OCI-LY7 (cell line): Measurements from ENCODE around the gene TANC1. TPM values are rescaled to one million over a fixed set of nuclear protein-coding genes. Genes with fewer than 3 reads are reported as not detected.

Source experiments
- BruUV-seq: library from RNA; stranded (reverse); fragments of 400-500 nt; replicated peaks from 2 replicates; lab custom pipeline; 2021; lab: Mats Ljungman, UMichigan
- CTCF ChIA-PET: fragments of 300-600 bp; sonication (Branson Sonifier 250); formaldehyde crosslinking; loops from one replicate; lab custom pipeline; 2022; ENCODE audit warnings: antibody characterized with exemption; ENCODE audit not compliant: unreplicated experiment; lab: Charles Lee
- POLR2A ChIA-PET: fragments of 300-600 bp; sonication (Branson Sonifier 250); formaldehyde crosslinking; loops from one replicate; lab custom pipeline; 2022; ENCODE audit warnings: antibody characterized with exemption; lab: Charles Lee
- DNase-seq: peaks from one replicate; pipeline ENCODE4 v3.0.0-alpha.2; 2015; ENCODE audit warnings: low spot score
- H2AFZ ChIP-seq: fragments of 200-600 bp; sonication (generic), shearing (Covaris generic); 2 replicates; pipeline ENCODE4 v1.6.1; 2014; ENCODE audit warnings: mild to moderate bottlenecking, antibody characterized with exemption, low read length, moderate library complexity
- H3K27ac ChIP-seq: fragments of 200-600 bp; sonication (generic); 2 replicates; pipeline ENCODE4 v1.5.1; 2014; ENCODE audit warnings: mixed run types, low read depth, mild to moderate bottlenecking, moderate library complexity, low read length, inconsistent platforms; ENCODE audit not compliant: poor library complexity, severe bottlenecking
- H3K36me3 ChIP-seq: fragments of 200-600 bp; sonication (generic); 2 replicates; pipeline ENCODE4 v1.6.1; 2014; ENCODE audit warnings: mild to moderate bottlenecking, antibody characterized with exemption, low read length, moderate library complexity, mixed read lengths; ENCODE audit not compliant: insufficient read depth
- H3K4me1 ChIP-seq: fragments of 200-600 bp; sonication (generic); 2 replicates; pipeline ENCODE4 v1.5.1; 2014; ENCODE audit warnings: mild to moderate bottlenecking, low read length; ENCODE audit not compliant: insufficient read depth, poor library complexity, severe bottlenecking
- H3K4me2 ChIP-seq: fragments of 200-600 bp; sonication (generic); 2 replicates; pipeline ENCODE4 v1.6.1; 2014; ENCODE audit warnings: mild to moderate bottlenecking, low read length
- H3K4me3 ChIP-seq: fragments of 200-600 bp; sonication (generic); 2 replicates; pipeline ENCODE4 v1.5.1; 2014; ENCODE audit warnings: mild to moderate bottlenecking, low read depth, low read length; ENCODE audit not compliant: poor library complexity, severe bottlenecking
- H3K79me2 ChIP-seq: fragments of 200-600 bp; sonication (generic); 2 replicates; pipeline ENCODE4 v1.6.1; 2016; ENCODE audit warnings: low read depth, mild to moderate bottlenecking, low read length, moderate library complexity, mixed read lengths; ENCODE audit not compliant: insufficient read depth
- H3K9me2 ChIP-seq: fragments of 200-600 bp; sonication (generic); 2 replicates; pipeline ENCODE4 v1.6.1; 2016; ENCODE audit warnings: mild to moderate bottlenecking, low read length, mixed read lengths; ENCODE audit not compliant: insufficient read depth
- H3K9me3 ChIP-seq: fragments of 200-600 bp; sonication (generic); 2 replicates; pipeline ENCODE4 v1.6.1; 2014; ENCODE audit warnings: mild to moderate bottlenecking, mixed run types, low read length, mixed read lengths
- H4K20me1 ChIP-seq: fragments of 200-600 bp; sonication (generic); 2 replicates; pipeline ENCODE4 v1.6.1; 2014; ENCODE audit warnings: mild to moderate bottlenecking, antibody characterized with exemption, low read length, moderate library complexity, mixed read lengths; ENCODE audit not compliant: insufficient read depth
- CTCF ChIP-seq: fragments of 200-600 bp; sonication (generic); conservative IDR thresholded peaks from 2 replicates; pipeline ENCODE4 v1.5.1; 2014; ENCODE audit warnings: mild to moderate bottlenecking, antibody characterized with exemption, low read length, moderate library complexity, mixed read lengths
- EZH2phosphoT487 ChIP-seq: fragments of 200-600 bp; sonication (generic); IDR thresholded peaks from 2 replicates; pipeline ENCODE4 v1.6.1; 2018; ENCODE audit warnings: low read depth, borderline replicate concordance, mild to moderate bottlenecking, mixed run types, antibody characterized with exemption, low read length, moderate library complexity, mixed read lengths
- intact Hi-C: fragments of 100-400 bp; cut with micrococcal nuclease; formaldehyde crosslinking; loops from one replicate; pipeline ENCODE4 v1.10.0; 2022; ENCODE audit not compliant: unreplicated experiment
- total RNA-seq, 2 experiments: library from RNA; depleted of rRNA in 1 of 2; stranded (reverse); fragments of >200 nt in 1 of 2; shearing (Covaris generic) in 1 of 2; gene quantifications; 2 replicates each; pipeline ENCODE4 v1.2.3, GENCODE V29; 2014 to 2022

TANC1 gene
- total RNA-seq, 2 experiments from 2014 or later, result 0.04 TPM; not detected in 1

- TF ChIP-seq EZH2phosphoT487 (no peak), CTCF (no peak)
- Histone ChIP-seq H4K20me1 (no peaks in the 10 kb centered on the region), H3K27ac (no peak overlapping the region), H3K9me2 (no peaks in the 10 kb centered on the region), H3K4me1 (no peaks in the 10 kb centered on the region), H3K79me2 (no peaks in the 10 kb centered on the region), H2AFZ (no peak overlapping the region), H3K9me3 (no peaks in the 10 kb centered on the region), H3K4me2 (no peak overlapping the region), H3K4me3 (no peak overlapping the region), H3K36me3 (no peaks in the 10 kb centered on the region)
- ChIA-PET POLR2A (interaction anchor here (0.7 kb wide), 1 partner anchor 26 kb away, joined by 4 read pairs; no protein-coding TSS in a partner anchor), CTCF (no interaction called here)
- intact Hi-C loops, result no loop called here
- BruUV-seq, result no TSS peak
- DNase-seq, result no peak
Observed at GRCh38 chr2:159029936-159030335, 61.5 kb downstream of the TANC1 start.

GRCh38 chr2:159030674-159031380 is 62.4 kb downstream of the TANC1 start:
- no peaks in the 10 kb centered on the region for H3K79me2 ChIP-seq
- H3K9me3 ChIP-seq, result no peaks in the 10 kb centered on the region
- intact Hi-C loops, result no loop called here
- no peak overlapping the region for H3K4me2 ChIP-seq
- no peak overlapping the region for H3K27ac ChIP-seq
- no peak overlapping the region for H3K4me3 ChIP-seq
- POLR2A ChIA-PET, result interaction anchor here (0.6 kb wide), 1 partner anchor 47 kb away, joined by 4 read pairs; no protein-coding TSS in a partner anchor
- CTCF ChIA-PET, result no interaction called here
- TF ChIP-seq CTCF (no peak), EZH2phosphoT487 (no peak)
- H4K20me1 ChIP-seq, result no peaks in the 10 kb centered on the region
- no peak for DNase-seq
- BruUV-seq, result no TSS peak
- no peaks in the 10 kb centered on the region for H3K4me1 ChIP-seq
- H3K9me2 ChIP-seq, result no peaks in the 10 kb centered on the region
- H3K36me3 ChIP-seq, result no peaks in the 10 kb centered on the region
- H2AFZ ChIP-seq, result no peak overlapping the region

DNA sequence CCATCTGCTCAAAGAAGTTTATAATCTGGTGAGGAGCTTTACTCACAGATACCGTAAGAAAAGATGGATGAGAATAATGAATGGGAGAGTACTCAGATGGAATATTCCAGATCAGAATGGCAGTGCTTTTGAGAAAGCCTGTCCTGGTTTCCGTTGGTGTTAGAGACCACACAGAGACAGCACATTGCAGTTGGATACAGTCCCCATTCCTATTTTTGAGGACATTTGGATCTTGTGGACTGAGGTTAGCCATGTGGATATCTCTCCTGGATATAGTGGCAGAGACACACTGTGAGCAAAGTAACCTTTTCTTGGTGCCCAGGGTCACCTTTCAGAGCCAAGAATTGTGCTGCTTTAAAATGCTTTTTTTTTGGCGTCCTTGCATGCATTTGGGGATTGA is 63.7 kb downstream of the TANC1 start:
- H3K79me2 ChIP-seq, result no peaks in the 10 kb centered on the region

More for the DNA sequence above, 63.7 kb downstream of the TANC1 start:
- Histone ChIP-seq H3K4me3 (no peak overlapping the region), H3K4me2 (no peak overlapping the region), H2AFZ (no peak overlapping the region), H3K9me3 (no peaks in the 10 kb centered on the region), H3K36me3 (no peaks in the 10 kb centered on the region), H3K4me1 (no peaks in the 10 kb centered on the region), H3K9me2 (no peaks in the 10 kb centered on the region), H4K20me1 (no peaks in the 10 kb centered on the region), H3K27ac (no peak overlapping the region)
- intact Hi-C loops, result no loop called here
- BruUV-seq, result no TSS peak
- ChIA-PET CTCF (no interaction called here), POLR2A (no interaction called here)
- no peak for DNase-seq
- TF ChIP-seq CTCF (no peak), EZH2phosphoT487 (no peak)
